ENCODE measurements around the gene DVL1.

The DVL1 gene

DNA sequence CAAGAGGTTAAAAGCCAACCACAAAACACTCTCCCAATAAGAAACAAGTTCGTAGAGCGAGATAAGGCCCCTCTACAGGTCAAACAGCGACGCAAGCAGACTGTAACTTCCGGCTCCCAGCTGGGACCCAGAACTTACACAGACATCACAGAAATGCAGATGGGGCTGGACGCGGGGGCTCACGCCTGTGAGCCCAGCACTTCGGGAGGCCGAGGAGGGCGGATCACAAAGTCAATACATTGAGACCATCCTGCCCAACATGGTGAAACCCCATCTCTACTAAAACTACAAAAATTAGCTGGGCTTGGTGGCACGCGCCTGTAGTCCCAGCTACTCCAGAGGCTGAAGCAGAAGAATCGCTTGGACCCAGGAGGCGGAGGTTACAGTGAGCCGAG, 38.9 kb upstream of the DVL1 start:
- TF ChIP-seq REST (IDR thresholded peaks at IDR 0.05; ENCODE audit: low read depth): no peak
- no peak for TF ChIP-seq TAF1 (IDR thresholded peaks at IDR 0.05; ENCODE audit: low read depth)
- TF ChIP-seq NFIC (IDR thresholded peaks at IDR 0.05): no peak
- no peak for TF ChIP-seq CEBPB (IDR thresholded peaks at IDR 0.05)
- TF ChIP-seq TCF12 (IDR thresholded peaks at IDR 0.05; ENCODE audit: low read depth): no peak
- no peak for TF ChIP-seq EGR1 (IDR thresholded peaks at IDR 0.05)
- no peak for TF ChIP-seq EP300 (IDR thresholded peaks at IDR 0.05; ENCODE audit: borderline replicate concordance)
- no peak for TF ChIP-seq TEAD4 (IDR thresholded peaks at IDR 0.05)
- no peak for TF ChIP-seq CREB1 (IDR thresholded peaks at IDR 0.05; ENCODE audit: low read depth)
- no peak for TF ChIP-seq FOXM1 (IDR thresholded peaks at IDR 0.05; ENCODE audit: borderline replicate concordance, low read depth)
- no peak for TF ChIP-seq YY1 (IDR thresholded peaks at IDR 0.05; ENCODE audit: low read depth)
- TF ChIP-seq ZBTB7A (IDR thresholded peaks at IDR 0.05; ENCODE audit: low read depth): no peak
- no peak for TF ChIP-seq RAD21 (IDR thresholded peaks at IDR 0.05; ENCODE audit: low read depth)
- TF ChIP-seq, protein P1, sequence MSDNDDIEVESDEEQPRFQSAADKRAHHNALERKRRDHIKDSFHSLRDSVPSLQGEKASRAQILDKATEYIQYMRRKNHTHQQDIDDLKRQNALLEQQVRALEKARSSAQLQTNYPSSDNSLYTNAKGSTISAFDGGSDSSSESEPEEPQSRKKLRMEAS (IDR thresholded peaks at IDR 0.05): no peak
- TF ChIP-seq USF1 (IDR thresholded peaks at IDR 0.05): no peak

DNA sequence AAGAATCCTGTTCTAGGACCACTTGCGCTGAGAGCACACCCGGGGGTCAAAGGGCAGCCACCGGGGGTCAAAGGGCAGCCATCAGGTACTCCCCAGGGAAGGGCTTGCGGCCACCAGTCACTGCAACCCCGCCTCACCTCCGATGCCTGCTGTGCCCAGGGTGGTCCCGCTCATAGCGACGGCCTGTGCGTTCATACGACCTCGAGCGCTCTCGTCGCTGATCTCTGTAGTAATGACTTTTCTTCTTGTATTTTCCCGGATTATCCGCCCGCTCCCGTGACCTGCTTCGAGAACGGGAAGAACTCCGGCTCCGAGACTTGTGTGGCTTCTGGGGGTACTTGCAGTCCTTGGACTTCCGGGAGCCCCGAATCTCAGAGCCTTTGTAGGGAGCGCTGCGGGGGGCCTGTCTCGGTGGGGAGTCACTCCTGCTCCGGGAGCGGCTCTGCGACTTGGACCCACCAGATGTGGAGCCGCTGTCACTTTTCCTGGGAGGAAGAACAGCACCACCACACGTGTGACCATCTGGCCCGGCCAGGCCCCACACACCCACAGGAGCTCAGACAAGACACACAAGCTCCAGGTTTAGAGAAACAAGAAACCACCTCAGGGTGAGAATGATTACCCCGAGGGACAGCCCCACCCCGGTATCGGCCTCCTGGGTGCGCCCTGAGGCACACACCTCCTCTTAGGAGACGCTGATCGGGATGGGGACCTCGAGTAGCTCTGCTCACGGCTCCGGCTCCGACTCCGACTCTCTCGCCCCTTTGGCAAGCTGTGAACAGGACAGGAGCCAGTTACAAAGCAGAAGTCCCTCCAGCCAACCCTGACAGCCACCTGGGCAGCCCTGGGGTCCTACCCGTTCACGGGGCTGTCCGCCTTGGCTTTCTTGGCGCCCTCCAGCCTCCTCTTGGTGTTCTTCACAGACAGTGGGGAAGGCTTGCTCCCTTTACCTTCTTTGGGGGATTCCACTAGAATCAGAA, 38.2 kb upstream of the DVL1 start:
- TF ChIP-seq ZBTB7A (IDR thresholded peaks at IDR 0.05; ENCODE audit: low read depth) (no peak), RAD21 (IDR thresholded peaks at IDR 0.05; ENCODE audit: low read depth) (no peak), REST (IDR thresholded peaks at IDR 0.05; ENCODE audit: low read depth) (no peak), YY1 (IDR thresholded peaks at IDR 0.05; ENCODE audit: low read depth) (no peak), CEBPB (IDR thresholded peaks at IDR 0.05) (no peak), NFIC (IDR thresholded peaks at IDR 0.05) (no peak), TEAD4 (IDR thresholded peaks at IDR 0.05) (no peak), FOXM1 (IDR thresholded peaks at IDR 0.05; ENCODE audit: borderline replicate concordance, low read depth) (no peak), EGR1 (IDR thresholded peaks at IDR 0.05) (no peak)

- TF ChIP-seq CEBPB (IDR thresholded peaks at IDR 0.05): no peak
- TF ChIP-seq ZBTB7A (IDR thresholded peaks at IDR 0.05; ENCODE audit: low read depth): no peak
- TF ChIP-seq FOXM1 (IDR thresholded peaks at IDR 0.05; ENCODE audit: borderline replicate concordance, low read depth): no peak
- no peak for TF ChIP-seq YY1 (IDR thresholded peaks at IDR 0.05; ENCODE audit: low read depth)
- no peak for TF ChIP-seq USF1 (IDR thresholded peaks at IDR 0.05)
- TF ChIP-seq TAF1 (IDR thresholded peaks at IDR 0.05; ENCODE audit: low read depth): no peak
- TF ChIP-seq TEAD4 (IDR thresholded peaks at IDR 0.05): no peak
- no peak for TF ChIP-seq EP300 (IDR thresholded peaks at IDR 0.05; ENCODE audit: borderline replicate concordance)
- no peak for TF ChIP-seq REST (IDR thresholded peaks at IDR 0.05; ENCODE audit: low read depth)
- no peak for TF ChIP-seq TCF12 (IDR thresholded peaks at IDR 0.05; ENCODE audit: low read depth)
- no peak for TF ChIP-seq RAD21 (IDR thresholded peaks at IDR 0.05; ENCODE audit: low read depth)
- no peak for TF ChIP-seq EGR1 (IDR thresholded peaks at IDR 0.05)
Observed at GRCh38 chr1:1385931-1386330, 36.7 kb upstream of the DVL1 start.

- TF ChIP-seq RAD21 (IDR thresholded peaks at IDR 0.05; ENCODE audit: low read depth) (no peak), EGR1 (IDR thresholded peaks at IDR 0.05) (no peak), FOXM1 (IDR thresholded peaks at IDR 0.05; ENCODE audit: borderline replicate concordance, low read depth) (no peak), ZBTB7A (IDR thresholded peaks at IDR 0.05; ENCODE audit: low read depth) (no peak), TAF1 (IDR thresholded peaks at IDR 0.05; ENCODE audit: low read depth) (no peak), NFIC (IDR thresholded peaks at IDR 0.05) (no peak), TEAD4 (IDR thresholded peaks at IDR 0.05) (no peak), CREB1 (IDR thresholded peaks at IDR 0.05; ENCODE audit: low read depth) (no peak), REST (IDR thresholded peaks at IDR 0.05; ENCODE audit: low read depth) (no peak)
Observed at GRCh38 chr1:1381294-1381693, 32.1 kb upstream of the DVL1 start.

Measured in Ishikawa (cell line).